ENCODE data around the gene VAV1.

DNA sequence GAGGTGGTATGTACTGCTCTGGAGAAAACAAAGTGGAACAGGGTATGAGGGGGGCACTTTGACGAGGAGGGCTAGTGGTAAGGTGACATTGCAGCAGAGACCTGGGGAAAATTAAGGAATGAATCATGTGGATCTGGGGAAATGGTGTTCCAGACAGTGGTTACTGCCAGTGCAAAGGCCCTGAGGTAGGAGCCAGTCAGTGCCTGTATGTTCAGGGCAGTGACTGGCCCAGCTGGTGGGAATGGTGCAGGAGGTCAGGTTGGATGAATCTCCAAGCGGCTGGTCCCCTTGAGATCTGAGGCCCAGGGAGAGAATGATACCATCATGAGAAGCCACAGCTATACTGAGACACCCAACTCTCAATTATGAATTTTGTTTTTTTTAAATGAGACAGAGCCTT is 4.9 kb downstream of the VAV1 start:
- TF ChIP-seq, protein P1, sequence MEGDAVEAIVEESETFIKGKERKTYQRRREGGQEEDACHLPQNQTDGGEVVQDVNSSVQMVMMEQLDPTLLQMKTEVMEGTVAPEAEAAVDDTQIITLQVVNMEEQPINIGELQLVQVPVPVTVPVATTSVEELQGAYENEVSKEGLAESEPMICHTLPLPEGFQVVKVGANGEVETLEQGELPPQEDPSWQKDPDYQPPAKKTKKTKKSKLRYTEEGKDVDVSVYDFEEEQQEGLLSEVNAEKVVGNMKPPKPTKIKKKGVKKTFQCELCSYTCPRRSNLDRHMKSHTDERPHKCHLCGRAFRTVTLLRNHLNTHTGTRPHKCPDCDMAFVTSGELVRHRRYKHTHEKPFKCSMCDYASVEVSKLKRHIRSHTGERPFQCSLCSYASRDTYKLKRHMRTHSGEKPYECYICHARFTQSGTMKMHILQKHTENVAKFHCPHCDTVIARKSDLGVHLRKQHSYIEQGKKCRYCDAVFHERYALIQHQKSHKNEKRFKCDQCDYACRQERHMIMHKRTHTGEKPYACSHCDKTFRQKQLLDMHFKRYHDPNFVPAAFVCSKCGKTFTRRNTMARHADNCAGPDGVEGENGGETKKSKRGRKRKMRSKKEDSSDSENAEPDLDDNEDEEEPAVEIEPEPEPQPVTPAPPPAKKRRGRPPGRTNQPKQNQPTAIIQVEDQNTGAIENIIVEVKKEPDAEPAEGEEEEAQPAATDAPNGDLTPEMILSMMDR (IDR thresholded peaks at IDR 0.05; ENCODE audit: control extremely low read depth in 1 of 3, insufficient read depth in 1 of 3, low read depth in 1 of 3, low read length in 3 of 3), result no peak
- TF ChIP-seq POLR2AphosphoS5 (IDR thresholded peaks at IDR 0.05; ENCODE audit: low read depth, low read length), result no peak
- no peak for TF ChIP-seq GTF2F1 (IDR thresholded peaks at IDR 0.05; ENCODE audit: borderline replicate concordance, low read depth, low read length)
- no peak for TF ChIP-seq SIX5 (IDR thresholded peaks at IDR 0.05; ENCODE audit: low read depth, low read length)

Data from H1 (cell line).